GM21737 (cell line): Measurements from ENCODE around the gene BCR.
"Not testable (repeated sequence)": the region's sequence is repeated elsewhere in the genome, so short reads cannot be mapped to it uniquely, and the experiment has no call there.

Source experiments
- ATAC-seq: cut with Tn5 transposase; IDR thresholded peaks from one replicate; pipeline ENCODE4 v1.9.1; 2021; ENCODE audit warnings: mild to moderate bottlenecking, moderate library complexity; ENCODE audit not compliant: unreplicated experiment

Gene BCR

GRCh38 chr22:23359583-23360123 is 179.3 kb downstream of the BCR start:
- no peak for ATAC-seq

GRCh38 chr22:23361676-23362075 is 181.4 kb downstream of the BCR start:
- no peak for ATAC-seq

GRCh38 chr22:23363683-23364082 is 183.4 kb downstream of the BCR start:
- ATAC-seq = no peak

DNA sequence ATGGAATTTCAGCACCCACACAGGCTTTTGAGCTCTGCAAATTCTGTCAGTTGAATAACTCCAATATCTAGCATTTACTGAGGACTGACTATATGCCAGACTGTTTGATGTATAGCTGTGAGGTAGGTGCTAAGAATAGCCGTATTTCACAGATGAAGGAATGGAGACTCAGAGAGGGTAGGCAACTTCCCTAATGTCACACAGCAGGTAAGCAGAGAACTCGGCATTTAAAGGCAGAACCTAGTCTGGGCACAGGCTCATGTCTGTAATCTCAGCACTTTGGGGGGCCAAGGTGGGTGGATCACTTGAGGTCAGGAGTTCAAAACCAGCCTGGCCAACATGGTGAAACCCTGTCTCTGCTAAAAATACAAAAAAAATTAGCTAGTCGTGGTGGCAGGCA is 184.1 kb downstream of the BCR start:
- no peak for ATAC-seq

GRCh38 chr22:23365524-23365923 is 185.2 kb downstream of the BCR start:
- ATAC-seq = no peak

- no peak for ATAC-seq
These were observed 185.7 kb downstream of the BCR start for GRCh38 chr22:23365961-23366360.

GRCh38 chr22:23367196-23367595 is 186.9 kb downstream of the BCR start:
- ATAC-seq = not testable (repeated sequence)
